HG03108 (cell line): ENCODE data around the gene KCNQ1.

ENCODE experiments used
- ATAC-seq: cut with Tn5 transposase; IDR thresholded peaks from one replicate; pipeline ENCODE4 v1.9.1; 2021; ENCODE audit warnings: moderate library complexity; ENCODE audit not compliant: unreplicated experiment

Gene KCNQ1

GRCh38 chr11:2507945-2508749 lies 63.3 kb downstream of the KCNQ1 start:
- no peak for ATAC-seq

GRCh38 chr11:2508793-2509192 lies 64.0 kb downstream of the KCNQ1 start:
- no peak for ATAC-seq

GRCh38 chr11:2509481-2510001 lies 64.7 kb downstream of the KCNQ1 start:
- ATAC-seq, result no peak

- no peak for ATAC-seq
Measured at GRCh38 chr11:2510626-2511402, 66.0 kb downstream of the KCNQ1 start.

GRCh38 chr11:2511421-2512369 lies 66.9 kb downstream of the KCNQ1 start:
- no peak for ATAC-seq

- no peak for ATAC-seq
Measured at GRCh38 chr11:2512431-2513407, 67.9 kb downstream of the KCNQ1 start.

DNA sequence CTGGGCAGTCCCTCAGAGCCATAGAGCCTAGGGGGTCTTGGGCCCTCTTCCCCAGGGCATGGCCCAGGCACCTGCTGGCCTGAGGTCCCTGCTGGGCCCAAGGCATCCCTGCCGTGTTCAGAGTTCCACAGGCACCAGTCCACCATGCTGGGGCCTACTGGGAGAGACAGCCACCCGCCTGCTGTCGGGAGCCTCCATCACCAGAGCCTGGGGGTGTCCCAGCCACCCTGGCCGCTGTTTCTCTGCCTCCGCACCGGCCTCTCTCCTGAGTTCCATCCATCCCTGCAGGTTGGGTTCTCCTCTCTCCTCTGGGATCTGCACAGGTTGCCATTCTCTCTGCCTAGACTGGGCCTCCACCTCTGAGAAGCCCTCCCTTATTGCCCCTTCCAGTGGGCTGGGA lies 68.6 kb downstream of the KCNQ1 start:
- no peak for ATAC-seq

DNA sequence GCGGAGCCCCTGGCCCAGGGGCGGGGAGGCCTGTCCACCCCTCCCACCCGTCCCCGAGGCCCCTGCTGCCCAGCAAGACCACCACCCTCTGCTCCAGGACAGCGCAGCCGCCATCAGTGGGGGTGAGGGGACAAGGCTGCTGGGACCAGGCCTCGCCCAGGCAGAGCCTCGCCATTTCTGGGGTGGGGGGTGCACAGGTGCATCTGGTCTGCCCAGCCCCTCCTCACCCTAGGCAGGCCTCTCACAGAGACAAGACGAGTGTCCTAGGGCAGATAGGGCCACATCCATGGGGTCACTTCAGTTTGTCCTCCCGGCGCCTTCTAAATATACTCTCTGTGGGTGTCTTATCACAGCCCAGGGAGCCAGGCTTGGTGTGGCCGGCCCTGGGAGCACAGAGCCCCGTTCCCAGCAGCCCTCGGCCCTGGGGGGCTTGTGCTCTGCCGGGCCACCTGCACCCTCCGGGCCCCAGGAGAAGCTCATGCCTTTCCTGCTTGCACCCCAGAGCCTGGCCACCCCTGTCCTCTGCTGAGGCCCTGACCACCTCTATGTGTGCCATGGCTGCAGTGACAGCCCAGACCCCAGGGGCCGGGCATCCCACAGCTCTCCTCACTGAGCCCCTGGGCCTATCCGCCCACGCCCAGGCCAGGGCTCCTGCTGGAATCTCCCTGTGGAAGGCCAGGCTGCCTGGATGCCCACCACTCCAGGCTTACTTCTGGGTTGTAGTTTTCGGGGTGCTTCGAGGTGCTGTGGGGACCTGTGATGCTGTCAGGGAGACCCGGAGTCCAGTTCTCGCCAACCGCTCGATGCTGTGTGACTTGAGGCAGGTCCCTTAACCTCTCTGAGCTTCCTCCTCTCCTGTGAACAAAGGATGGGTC lies 70.8 kb downstream of the KCNQ1 start:
- ATAC-seq, result no peak

- ATAC-seq, result no peak
Measured at GRCh38 chr11:2516276-2517015, 71.6 kb downstream of the KCNQ1 start.

GRCh38 chr11:2517016-2517385 lies 72.2 kb downstream of the KCNQ1 start:
- ATAC-seq, result no peak

DNA sequence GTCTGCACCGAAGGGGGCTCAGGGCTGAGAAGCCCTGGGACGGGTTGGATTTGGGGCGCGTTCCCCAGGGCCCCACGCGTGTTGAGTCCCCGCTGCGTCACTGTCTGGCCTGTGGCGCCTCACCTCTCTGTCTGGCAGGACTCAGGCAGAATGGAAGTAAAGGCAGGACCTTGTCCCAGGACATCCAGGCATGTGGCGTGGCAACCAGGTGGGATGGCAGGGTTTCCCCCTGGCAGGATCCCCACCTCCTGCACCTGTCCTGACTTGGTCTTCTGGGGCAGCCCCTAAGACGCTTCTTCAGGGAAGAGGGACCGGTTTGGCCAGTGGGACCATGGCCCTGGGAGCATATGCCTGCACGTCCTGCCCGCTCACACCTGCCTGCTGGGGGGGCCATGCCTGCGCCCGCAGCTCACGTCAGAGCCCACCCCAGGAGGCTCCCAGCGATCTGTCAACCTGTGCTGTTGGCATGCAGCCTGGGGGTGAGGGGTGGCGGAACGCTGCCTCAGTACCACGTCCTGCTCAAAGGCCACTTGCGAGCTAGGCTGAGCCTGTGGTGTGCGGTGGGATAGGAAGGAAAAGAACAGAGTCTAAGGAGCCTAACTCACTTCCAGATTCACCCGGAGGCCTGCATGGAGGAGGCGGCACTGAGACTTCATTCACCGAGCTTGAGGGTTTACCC lies 72.7 kb downstream of the KCNQ1 start:
- no peak for ATAC-seq

DNA sequence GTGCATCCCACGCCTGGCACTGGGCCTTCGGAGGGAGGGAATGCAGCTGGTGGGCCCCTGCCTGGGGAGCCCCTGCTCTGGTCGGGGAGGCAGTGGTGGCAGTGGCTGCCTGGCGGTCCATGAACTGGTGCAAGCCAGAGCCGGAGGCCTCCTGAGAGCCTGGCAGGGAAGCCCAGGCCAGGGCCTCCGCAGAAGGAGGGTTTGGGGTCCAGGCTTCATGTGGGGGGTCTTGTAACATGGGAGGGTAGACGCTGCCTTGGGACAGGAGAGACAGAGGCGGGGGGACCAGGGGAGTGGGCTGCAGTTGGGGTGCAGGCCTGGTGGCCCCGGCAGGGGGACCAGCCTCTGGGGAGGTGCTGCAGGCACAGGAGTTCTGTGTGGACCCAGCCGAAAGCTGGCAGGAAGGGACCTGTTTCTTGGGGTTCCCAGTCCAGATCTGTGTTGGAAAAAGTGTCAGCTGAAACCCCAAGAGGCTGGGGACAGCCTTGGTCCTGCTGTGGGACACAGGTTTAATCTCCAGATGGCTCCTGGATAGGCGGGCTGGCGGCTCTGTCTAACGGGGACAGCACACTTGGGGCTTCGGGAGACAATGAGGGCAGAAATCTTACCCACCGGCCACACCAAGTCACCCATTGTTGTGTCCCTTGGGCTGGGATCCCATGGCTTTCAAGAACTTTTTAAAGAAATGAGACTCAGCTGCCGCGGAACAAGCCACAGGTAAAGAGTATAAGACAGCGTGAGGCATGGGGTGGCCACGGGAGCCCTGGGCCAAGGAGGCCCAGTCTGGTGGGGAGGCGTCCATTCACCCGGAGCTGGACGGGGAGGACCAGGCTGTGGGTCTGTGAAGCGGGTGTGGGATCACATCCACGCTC lies 73.5 kb downstream of the KCNQ1 start:
- ATAC-seq, result no peak

DNA sequence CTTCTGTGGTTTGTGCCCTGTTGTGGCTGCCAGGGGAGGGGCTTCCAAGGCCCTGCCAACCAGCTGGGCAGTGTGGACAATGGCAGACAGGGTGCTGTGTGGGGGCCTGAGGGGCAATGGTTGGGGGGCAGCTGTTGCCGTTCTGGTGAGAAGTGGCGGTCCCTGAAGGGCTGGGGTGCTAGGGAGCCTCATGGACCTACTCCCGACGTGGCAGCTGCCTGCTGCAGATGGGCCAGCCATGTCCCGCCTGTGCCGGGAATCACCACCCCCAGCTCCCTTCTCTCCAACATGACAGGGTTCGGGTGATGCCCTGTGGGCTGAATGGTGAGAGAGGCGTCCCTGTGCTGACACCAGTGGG lies 74.2 kb downstream of the KCNQ1 start:
- ATAC-seq, result no peak

DNA sequence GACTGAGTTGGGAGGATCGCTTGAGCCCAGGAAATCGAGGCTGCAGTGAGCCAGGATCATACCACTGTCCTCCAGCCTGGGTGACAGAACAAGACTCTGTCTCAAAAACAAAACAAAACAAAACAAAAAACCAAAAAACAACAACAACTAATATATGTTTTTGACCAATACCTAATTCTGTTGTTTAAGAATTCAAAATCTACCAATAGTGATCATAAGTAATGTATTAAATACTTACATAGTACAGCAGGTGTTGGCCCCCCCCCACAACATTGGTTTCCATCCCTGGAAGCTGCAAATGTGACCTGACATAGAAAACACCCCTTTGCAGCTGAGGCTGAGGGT lies 74.7 kb downstream of the KCNQ1 start:
- no peak for ATAC-seq

- no peak for ATAC-seq
Measured at GRCh38 chr11:2519862-2520735, 75.3 kb downstream of the KCNQ1 start.

DNA sequence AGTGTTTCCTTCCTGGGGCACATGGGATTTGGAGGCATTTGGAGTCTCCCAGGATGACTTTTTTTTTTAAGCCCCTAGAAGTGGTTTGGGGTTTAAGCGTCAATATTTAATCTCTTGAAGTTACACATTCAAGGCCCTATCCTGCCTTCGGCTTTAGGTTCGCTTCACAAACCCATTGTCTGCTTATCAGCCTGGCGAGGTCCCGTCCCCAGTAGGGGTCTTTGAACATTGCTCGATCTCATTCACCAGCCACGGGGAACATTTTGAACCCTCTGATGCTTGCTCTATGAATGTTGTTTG lies 75.9 kb downstream of the KCNQ1 start:
- no peak for ATAC-seq
